Measurements from ENCODE around the gene YRDC.

- TF ChIP-seq CTCF (IDR thresholded peaks at IDR 0.05) (no peak), POLR2AphosphoS5 (IDR thresholded peaks at IDR 0.05) (no peak), EP300 (IDR thresholded peaks at IDR 0.05) (no peak)
These were observed 29.4 kb downstream of the YRDC start for GRCh38 chr1:37778654-37779053.

Measured in stomach (tissue), 4 donors.